GM12878 (cell line): Measurements from ENCODE around the gene SPHK2. TPM values are rescaled to one million over a fixed set of nuclear protein-coding genes. Genes with fewer than 3 reads are reported as not detected.

Experiments used
- ATF7 ChIP-seq: fragments of 450-650 bp; IDR thresholded peaks from 2 replicates; pipeline ENCODE4 v1.6.1; 2016; ENCODE audit warnings: low read depth, mild to moderate bottlenecking
- BCL11A ChIP-seq: IDR thresholded peaks from 2 replicates; pipeline ENCODE4 v1.6.1; 2011; ENCODE audit warnings: low read depth, low read length
- BMI1 ChIP-seq: fragments of 450-650 bp; IDR thresholded peaks from 2 replicates; pipeline ENCODE4 v1.6.1; 2016; ENCODE audit warnings: mild to moderate bottlenecking, moderate library complexity, borderline replicate concordance
- CBX3 ChIP-seq: fragments of 200-600 bp; sonication (generic); IDR thresholded peaks from 2 replicates; pipeline ENCODE4 v1.6.1; 2016; ENCODE audit warnings: low read depth, borderline replicate concordance
- EP300 ChIP-seq, 2 experiments: fragments of 150-350 bp in 1 of 2; IDR thresholded peaks; 2 replicates each; pipeline ENCODE4 v1.6.1; 2011 to 2012; ENCODE audit warnings: low read depth in 2 of 2, low read length in 2 of 2, borderline replicate concordance in 1 of 2, improper control_type of control experiment in 1 of 2, inconsistent platforms in 1 of 2; ENCODE audit not compliant: control insufficient read depth in 1 of 2
- FOXM1 ChIP-seq: IDR thresholded peaks from 2 replicates; pipeline ENCODE4 v1.6.1; 2012; ENCODE audit warnings: low read depth, mild to moderate bottlenecking, inconsistent platforms, low read length, moderate library complexity
- IKZF1 ChIP-seq: fragments of 450-650 bp; conservative IDR thresholded peaks from 2 replicates; pipeline ENCODE4 v1.6.1; 2017; ENCODE audit warnings: antibody characterized with exemption, mild to moderate bottlenecking
- IRF4 ChIP-seq: IDR thresholded peaks from 2 replicates; pipeline ENCODE4 v1.6.1; 2011; ENCODE audit warnings: low read depth, low read length
- MTA2 ChIP-seq: fragments of 450-650 bp; IDR thresholded peaks from 2 replicates; pipeline ENCODE4 v1.6.1; 2016; ENCODE audit warnings: low read depth, mild to moderate bottlenecking, moderate library complexity
- MXI1 ChIP-seq: fragments of 150-350 bp; IDR thresholded peaks from 2 replicates; pipeline ENCODE4 v1.6.1; 2011; ENCODE audit warnings: low read depth, mild to moderate bottlenecking, inconsistent platforms, low read length, improper control_type of control experiment
- NR2C1 ChIP-seq: fragments of 450-650 bp; IDR thresholded peaks from 2 replicates; pipeline ENCODE4 v1.6.1; 2017; ENCODE audit warnings: antibody characterized with exemption, mild to moderate bottlenecking, moderate library complexity
- RCOR1 ChIP-seq: conservative IDR thresholded peaks from 2 replicates; pipeline ENCODE4 v1.6.1; 2012; ENCODE audit warnings: low read depth, low read length, improper control_type of control experiment
- RFX5 ChIP-seq: IDR thresholded peaks from 2 replicates; pipeline ENCODE4 v1.6.1; 2011; ENCODE audit warnings: low read depth, low read length, improper control_type of control experiment
- SIX5 ChIP-seq: IDR thresholded peaks from 2 replicates; pipeline ENCODE4 v1.6.1; 2011; ENCODE audit warnings: mild to moderate bottlenecking, low read depth, low read length, moderate library complexity; ENCODE audit not compliant: severe bottlenecking
- SMAD5 ChIP-seq: IDR thresholded peaks from 2 replicates; pipeline ENCODE4 v1.6.1; 2016; ENCODE audit warnings: antibody characterized with exemption, low read depth
- SREBF2 ChIP-seq: IDR thresholded peaks from 2 replicates; pipeline ENCODE4 v1.6.1; 2012; ENCODE audit warnings: mild to moderate bottlenecking, low read length
- STAT3 ChIP-seq: IDR thresholded peaks from 2 replicates; pipeline ENCODE4 v1.6.1; 2011; ENCODE audit warnings: low read depth, low read length, improper control_type of control experiment
- TAF1 ChIP-seq: IDR thresholded peaks from 2 replicates; pipeline ENCODE4 v1.6.1; 2011; ENCODE audit warnings: mild to moderate bottlenecking, low read depth, low read length, borderline replicate concordance
- TARDBP ChIP-seq: IDR thresholded peaks from 2 replicates; pipeline ENCODE4 v1.6.1; 2016; ENCODE audit warnings: borderline replicate concordance
- TCF3 ChIP-seq: IDR thresholded peaks from 2 replicates; pipeline ENCODE4 v1.6.1; 2012; ENCODE audit warnings: low read depth, mild to moderate bottlenecking, low read length, borderline replicate concordance; ENCODE audit not compliant: insufficient read depth
- YY1 ChIP-seq: IDR thresholded peaks from 2 replicates; pipeline ENCODE4 v1.6.1; 2011; ENCODE audit warnings: low read depth, mild to moderate bottlenecking, low read length
- ZSCAN29 ChIP-seq: fragments of 450-650 bp; IDR thresholded peaks from 2 replicates; pipeline ENCODE4 v1.6.1; 2017; ENCODE audit warnings: mild to moderate bottlenecking, moderate library complexity
- polyA plus RNA-seq, 11 experiments: library from polyadenylated mRNA; depleted of rRNA in 4 of 11; unstranded in 6 of 11; stranded (reverse) in 5 of 11; fragments of >200 nt; fragmentation: Nextera tagmentation in 4 of 11; fragmentation: Illumina TruSeq in 1 of 11; extraction: Ambion mirVana in 4 of 11; extraction: Trizol in 1 of 11; gene quantifications; 1 replicate in 1 of 11; 2 replicates in 10 of 11; pipeline versions ENCODE4 v1.2.1 to v1.2.3, GENCODE V29; 2011 to 2016; ENCODE audit warnings: inconsistent platforms in 2 of 11, missing spikeins in 2 of 11, low read depth in 1 of 11
- total RNA-seq, 4 experiments: library from RNA; depleted of rRNA in 3 of 4; stranded (reverse); fragments of >200 nt in 3 of 4; fragmentation: Illumina TruSeq in 1 of 4; extraction: Trizol in 1 of 4; gene quantifications; 2 replicates each; pipeline versions ENCODE4 v1.2.1 to v1.2.3, GENCODE V29; 2013 to 2021
- TF ChIP-seq, protein P1 (sequence below): fragments of 450-650 bp; formaldehyde crosslinking; IDR thresholded peaks from 2 replicates; pipeline ENCODE4 v1.4.0; 2022; ENCODE audit warnings: mild to moderate bottlenecking, moderate library complexity
- TF ChIP-seq, protein P2 (sequence below): IDR thresholded peaks from 2 replicates; pipeline ENCODE4 v1.6.1; 2012; ENCODE audit warnings: low read depth, low read length, improper control_type of control experiment
- TF ChIP-seq, protein P3 (sequence below): IDR thresholded peaks from 2 replicates; pipeline ENCODE4 v1.6.1; 2011; ENCODE audit warnings: mild to moderate bottlenecking, low read depth, low read length, moderate library complexity; ENCODE audit not compliant: insufficient replicate concordance
- TF ChIP-seq, protein P4 (sequence below): IDR thresholded peaks from 2 replicates; pipeline ENCODE4 v1.6.1; 2012; ENCODE audit warnings: low read depth, low read length, improper control_type of control experiment
- TF ChIP-seq, protein P5 (sequence below): IDR thresholded peaks from 2 replicates; pipeline ENCODE4 v1.6.1; 2011; ENCODE audit warnings: low read depth, mild to moderate bottlenecking, low read length, moderate library complexity, borderline replicate concordance; ENCODE audit errors: extremely low read depth

Gene SPHK2
- total and polyA plus RNA-seq, 10 of the 15 experiments (the other 5 are each of a cell fraction or from before 2014, with no cell fraction given): 0.37 to 40.5 (median 11.2) TPM

DNA sequence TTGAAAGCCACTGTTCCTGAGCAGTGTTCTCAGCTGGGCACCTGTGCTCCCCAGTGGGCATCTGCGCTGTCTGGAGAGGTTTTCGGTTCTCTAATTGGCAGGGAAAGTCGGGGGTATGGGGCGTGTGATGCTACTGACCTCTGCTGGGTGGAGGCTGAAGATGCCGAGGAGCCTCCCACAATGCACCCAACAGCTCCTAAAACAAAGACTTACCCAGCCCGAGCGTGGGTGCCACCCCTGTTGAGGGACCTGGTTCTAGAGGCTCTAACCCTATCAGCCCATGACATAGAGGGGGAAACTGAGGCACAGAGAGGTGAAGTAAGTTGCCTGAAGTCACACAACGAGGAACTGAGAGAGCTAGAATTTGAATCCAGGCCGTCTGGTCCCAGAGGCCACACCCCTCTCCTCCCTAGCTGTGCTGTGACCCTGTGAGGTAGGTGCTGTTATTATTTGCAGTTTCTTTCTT, 10.5 kb upstream of the SPHK2 start (continued):
- TF ChIP-seq ATF7: peak; percentile 23; the same call in 1 of the 2 replicates
- TF ChIP-seq, protein P1, sequence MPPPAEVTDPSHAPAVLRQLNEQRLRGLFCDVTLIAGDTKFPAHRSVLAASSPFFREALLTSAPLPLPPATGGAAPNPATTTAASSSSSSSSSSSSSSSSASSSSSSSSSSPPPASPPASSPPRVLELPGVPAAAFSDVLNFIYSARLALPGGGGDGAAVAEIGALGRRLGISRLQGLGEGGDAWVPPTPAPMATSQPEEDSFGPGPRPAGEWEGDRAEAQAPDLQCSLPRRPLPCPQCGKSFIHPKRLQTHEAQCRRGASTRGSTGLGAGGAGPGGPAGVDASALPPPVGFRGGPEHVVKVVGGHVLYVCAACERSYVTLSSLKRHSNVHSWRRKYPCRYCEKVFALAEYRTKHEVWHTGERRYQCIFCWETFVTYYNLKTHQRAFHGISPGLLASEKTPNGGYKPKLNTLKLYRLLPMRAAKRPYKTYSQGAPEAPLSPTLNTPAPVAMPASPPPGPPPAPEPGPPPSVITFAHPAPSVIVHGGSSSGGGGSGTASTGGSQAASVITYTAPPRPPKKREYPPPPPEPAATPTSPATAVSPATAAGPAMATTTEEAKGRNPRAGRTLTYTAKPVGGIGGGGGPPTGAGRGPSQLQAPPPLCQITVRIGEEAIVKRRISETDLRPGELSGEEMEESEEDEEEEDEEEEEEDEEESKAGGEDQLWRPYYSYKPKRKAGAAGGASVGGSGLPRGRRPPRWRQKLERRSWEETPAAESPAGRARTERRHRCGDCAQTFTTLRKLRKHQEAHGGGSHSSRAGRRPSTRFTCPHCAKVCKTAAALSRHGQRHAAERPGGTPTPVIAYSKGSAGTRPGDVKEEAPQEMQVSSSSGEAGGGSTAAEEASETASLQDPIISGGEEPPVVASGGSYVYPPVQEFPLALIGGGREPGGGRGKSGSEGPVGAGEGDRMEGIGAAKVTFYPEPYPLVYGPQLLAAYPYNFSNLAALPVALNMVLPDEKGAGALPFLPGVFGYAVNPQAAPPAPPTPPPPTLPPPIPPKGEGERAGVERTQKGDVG: no peak
- TF ChIP-seq RCOR1: no peak
- TF ChIP-seq, protein P2, sequence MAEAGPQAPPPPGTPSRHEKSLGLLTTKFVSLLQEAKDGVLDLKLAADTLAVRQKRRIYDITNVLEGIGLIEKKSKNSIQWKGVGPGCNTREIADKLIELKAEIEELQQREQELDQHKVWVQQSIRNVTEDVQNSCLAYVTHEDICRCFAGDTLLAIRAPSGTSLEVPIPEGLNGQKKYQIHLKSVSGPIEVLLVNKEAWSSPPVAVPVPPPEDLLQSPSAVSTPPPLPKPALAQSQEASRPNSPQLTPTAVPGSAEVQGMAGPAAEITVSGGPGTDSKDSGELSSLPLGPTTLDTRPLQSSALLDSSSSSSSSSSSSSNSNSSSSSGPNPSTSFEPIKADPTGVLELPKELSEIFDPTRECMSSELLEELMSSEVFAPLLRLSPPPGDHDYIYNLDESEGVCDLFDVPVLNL: no peak
- TF ChIP-seq BMI1: no peak
- 0 out of 2 replicates have a peak, but pooled peaks have one; percentile 13 for TF ChIP-seq IRF4
- TF ChIP-seq EP300 (IDR thresholded peaks at IDR 0.05; ENCODE audit: borderline replicate concordance in 1 of 2, control insufficient read depth in 1 of 2, low read depth in 2 of 2, low read length in 2 of 2): no peak
- TF ChIP-seq ZSCAN29: no peak
- TF ChIP-seq FOXM1: no peak
- TF ChIP-seq, protein P3, sequence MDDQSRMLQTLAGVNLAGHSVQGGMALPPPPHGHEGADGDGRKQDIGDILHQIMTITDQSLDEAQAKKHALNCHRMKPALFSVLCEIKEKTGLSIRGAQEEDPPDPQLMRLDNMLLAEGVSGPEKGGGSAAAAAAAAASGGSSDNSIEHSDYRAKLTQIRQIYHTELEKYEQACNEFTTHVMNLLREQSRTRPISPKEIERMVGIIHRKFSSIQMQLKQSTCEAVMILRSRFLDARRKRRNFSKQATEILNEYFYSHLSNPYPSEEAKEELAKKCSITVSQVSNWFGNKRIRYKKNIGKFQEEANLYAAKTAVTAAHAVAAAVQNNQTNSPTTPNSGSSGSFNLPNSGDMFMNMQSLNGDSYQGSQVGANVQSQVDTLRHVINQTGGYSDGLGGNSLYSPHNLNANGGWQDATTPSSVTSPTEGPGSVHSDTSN: no peak
- TF ChIP-seq, protein P4, sequence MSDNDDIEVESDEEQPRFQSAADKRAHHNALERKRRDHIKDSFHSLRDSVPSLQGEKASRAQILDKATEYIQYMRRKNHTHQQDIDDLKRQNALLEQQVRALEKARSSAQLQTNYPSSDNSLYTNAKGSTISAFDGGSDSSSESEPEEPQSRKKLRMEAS: no peak
- no peak for TF ChIP-seq SREBF2
- no peak for TF ChIP-seq TCF3
- TF ChIP-seq SIX5: no peak
- peak; percentile 57 for TF ChIP-seq IKZF1
- TF ChIP-seq YY1: peak; percentile 42
- no peak for TF ChIP-seq BCL11A
- no peak; the same call in 1 of the 2 replicates for TF ChIP-seq NR2C1
- no peak for TF ChIP-seq STAT3
- TF ChIP-seq CBX3: no peak
- no peak for TF ChIP-seq TARDBP
- TF ChIP-seq SMAD5: no peak
- TF ChIP-seq MTA2: peak; percentile 42
- TF ChIP-seq MXI1: no peak
- no peak for TF ChIP-seq RFX5
- TF ChIP-seq TAF1: no peak
- TF ChIP-seq, protein P5, sequence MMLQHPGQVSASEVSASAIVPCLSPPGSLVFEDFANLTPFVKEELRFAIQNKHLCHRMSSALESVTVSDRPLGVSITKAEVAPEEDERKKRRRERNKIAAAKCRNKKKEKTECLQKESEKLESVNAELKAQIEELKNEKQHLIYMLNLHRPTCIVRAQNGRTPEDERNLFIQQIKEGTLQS: no peak
